Kidney capillary endothelial cell (primary cell): ENCODE results near the gene MIPEP.
"Not testable (repeated sequence)": the region's sequence is repeated elsewhere in the genome, so short reads cannot be mapped to it uniquely, and the experiment has no call there.

Experiments
- DNase-seq: peaks from one replicate; pipeline ENCODE4 v3.0.0-alpha.2; 2018; ENCODE audit warnings: low spot score

Gene MIPEP

GRCh38 chr13:23888658-23889614 is at the start of gene MIPEP:
TSS of gene MIPEP (minus strand) at chr13:23889400. CDS start at chr13:23889320, 80 bp downstream.
- DNase-seq, result peak; percentile 86

GRCh38 chr13:23934520-23934919 is 45.3 kb upstream of the MIPEP start:
- no peak for DNase-seq

GRCh38 chr13:23928985-23929384 is 39.8 kb upstream of the MIPEP start:
- DNase-seq, result peak; percentile 93

- DNase-seq, result no peak
Observed at GRCh38 chr13:23923031-23923430, 33.8 kb upstream of the MIPEP start.

- peak; percentile 63 for DNase-seq
Observed at GRCh38 chr13:23922005-23922932, 33.1 kb upstream of the MIPEP start.

GRCh38 chr13:23921451-23921888 is 32.3 kb upstream of the MIPEP start:
- no peak for DNase-seq

GRCh38 chr13:23919006-23919405 is 29.8 kb upstream of the MIPEP start:
- no peak for DNase-seq

- no peak for DNase-seq
Observed at GRCh38 chr13:23918208-23918607, 29.0 kb upstream of the MIPEP start.

- no peak for DNase-seq
Observed at GRCh38 chr13:23915308-23915707, 26.1 kb upstream of the MIPEP start.

- DNase-seq, result no peak
Observed at GRCh38 chr13:23912469-23912868, 23.3 kb upstream of the MIPEP start.

- DNase-seq, result no peak
Observed at GRCh38 chr13:23909606-23910005, 20.4 kb upstream of the MIPEP start.

GRCh38 chr13:23905766-23906165 is 16.6 kb upstream of the MIPEP start:
- DNase-seq, result no peak

GRCh38 chr13:23903906-23904280 is 14.7 kb upstream of the MIPEP start:
- DNase-seq, result no peak

GRCh38 chr13:23902975-23903905 is 14.0 kb upstream of the MIPEP start:
- DNase-seq, result no peak

GRCh38 chr13:23901365-23901764 is 12.2 kb upstream of the MIPEP start:
- DNase-seq, result no peak

GRCh38 chr13:23899555-23899954 is 10.4 kb upstream of the MIPEP start:
- DNase-seq, result peak; percentile 68

- no peak for DNase-seq
Observed at GRCh38 chr13:23898101-23898500, 8.9 kb upstream of the MIPEP start.

- DNase-seq, result not testable (repeated sequence)
Observed at GRCh38 chr13:23897452-23897919, 8.3 kb upstream of the MIPEP start, which contains the start of gene C1QTNF9B. TSS of gene C1QTNF9B (minus strand) at chr13:23897502.

GRCh38 chr13:23894746-23895145 is 5.5 kb upstream of the MIPEP start:
- not testable (repeated sequence) for DNase-seq

GRCh38 chr13:23893791-23894190 is 4.6 kb upstream of the MIPEP start:
- not testable (repeated sequence) for DNase-seq
